ENCODE results near the gene OLFML3. TPM values are rescaled to one million over a fixed set of nuclear protein-coding genes. Genes with fewer than 3 reads are reported as not detected.
"Not testable (repeated sequence)": the region's sequence is repeated elsewhere in the genome, so short reads cannot be mapped to it uniquely, and the experiment has no call there.

OLFML3 gene
- total RNA-seq, 2 donors from 2014 or later: 6.1 to 17.4 TPM

DNA sequence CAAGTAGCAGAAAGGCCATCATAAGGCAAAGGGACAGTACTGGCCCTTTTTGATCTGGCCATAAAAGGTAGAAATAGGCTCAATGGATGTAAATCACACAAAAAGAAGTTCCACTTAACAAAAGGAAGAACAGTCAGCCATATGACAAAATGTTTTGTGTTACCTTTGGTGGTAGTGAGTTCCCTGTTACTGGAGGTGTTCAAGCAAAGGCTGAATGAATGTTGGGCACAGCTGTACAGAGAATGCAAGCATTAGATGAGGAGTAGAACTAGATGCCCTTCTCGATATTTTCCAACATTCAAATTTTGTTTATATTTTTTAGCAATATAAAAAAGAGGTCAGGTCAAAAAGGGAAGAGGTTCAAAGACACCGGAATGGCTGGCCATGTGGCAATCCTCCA lies 20.0 kb downstream of the OLFML3 start:
- DNase-seq: no peak
- Histone ChIP-seq H3K27ac (no peak overlapping the region), H3K9me3 (no peaks in the 10 kb centered on the region), H3K9ac (ENCODE audit: low read depth in 2 of 2, low read length in 2 of 2) (no peak overlapping the region), H3K4me1 (no peaks in the 10 kb centered on the region), H3K27me3 (no peaks in the 10 kb centered on the region), H3K36me3 (no peaks in the 10 kb centered on the region), H3K4me3 (no peak overlapping the region)
- intact Hi-C loops (cut with DNase I): no loop called here
- TF ChIP-seq, protein P1, sequence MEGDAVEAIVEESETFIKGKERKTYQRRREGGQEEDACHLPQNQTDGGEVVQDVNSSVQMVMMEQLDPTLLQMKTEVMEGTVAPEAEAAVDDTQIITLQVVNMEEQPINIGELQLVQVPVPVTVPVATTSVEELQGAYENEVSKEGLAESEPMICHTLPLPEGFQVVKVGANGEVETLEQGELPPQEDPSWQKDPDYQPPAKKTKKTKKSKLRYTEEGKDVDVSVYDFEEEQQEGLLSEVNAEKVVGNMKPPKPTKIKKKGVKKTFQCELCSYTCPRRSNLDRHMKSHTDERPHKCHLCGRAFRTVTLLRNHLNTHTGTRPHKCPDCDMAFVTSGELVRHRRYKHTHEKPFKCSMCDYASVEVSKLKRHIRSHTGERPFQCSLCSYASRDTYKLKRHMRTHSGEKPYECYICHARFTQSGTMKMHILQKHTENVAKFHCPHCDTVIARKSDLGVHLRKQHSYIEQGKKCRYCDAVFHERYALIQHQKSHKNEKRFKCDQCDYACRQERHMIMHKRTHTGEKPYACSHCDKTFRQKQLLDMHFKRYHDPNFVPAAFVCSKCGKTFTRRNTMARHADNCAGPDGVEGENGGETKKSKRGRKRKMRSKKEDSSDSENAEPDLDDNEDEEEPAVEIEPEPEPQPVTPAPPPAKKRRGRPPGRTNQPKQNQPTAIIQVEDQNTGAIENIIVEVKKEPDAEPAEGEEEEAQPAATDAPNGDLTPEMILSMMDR (IDR thresholded peaks at IDR 0.05): no peak

DNA sequence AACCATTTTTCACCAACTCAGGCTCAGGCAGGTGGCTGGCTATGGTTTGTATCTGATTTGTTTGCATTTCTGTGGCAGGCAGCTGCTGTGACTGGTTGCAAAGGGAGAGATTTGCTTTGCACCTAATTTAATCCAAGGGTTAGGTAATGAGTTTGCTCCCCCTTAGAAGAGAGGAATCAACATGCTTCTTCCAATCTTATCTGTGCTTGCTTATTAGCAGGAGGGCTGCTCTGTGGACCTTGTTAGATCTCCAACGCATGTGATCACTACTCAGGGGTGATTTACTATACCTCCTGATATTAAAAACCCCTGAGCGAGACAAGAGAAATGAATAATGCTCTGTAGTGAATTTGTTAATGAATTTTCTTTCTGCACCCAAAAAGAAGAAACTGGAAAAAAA lies 20.5 kb downstream of the OLFML3 start:
- intact Hi-C loops (cut with DNase I): no loop called here
- TF ChIP-seq, protein P1 (IDR thresholded peaks at IDR 0.05): no peak
- no peak overlapping the region for H3K4me3 ChIP-seq
- H3K36me3 ChIP-seq: no peaks in the 10 kb centered on the region
- H3K27me3 ChIP-seq: no peaks in the 10 kb centered on the region
- no peaks in the 10 kb centered on the region for H3K9me3 ChIP-seq
- no peak overlapping the region for H3K9ac ChIP-seq (ENCODE audit: low read depth in 2 of 2, low read length in 2 of 2)
- no peak for DNase-seq
- no peaks in the 10 kb centered on the region for H3K4me1 ChIP-seq
- no peak overlapping the region for H3K27ac ChIP-seq

GRCh38 chr1:114000406-114000805 lies 21.1 kb downstream of the OLFML3 start:
- H3K27ac ChIP-seq: no peak overlapping the region
- H3K27me3 ChIP-seq: no peaks in the 10 kb centered on the region
- no peaks in the 10 kb centered on the region for H3K9me3 ChIP-seq
- TF ChIP-seq, protein P1 (IDR thresholded peaks at IDR 0.05): no peak
- no peaks in the 10 kb centered on the region for H3K36me3 ChIP-seq
- H3K4me3 ChIP-seq: no peak overlapping the region
- intact Hi-C loops (cut with DNase I): no loop called here
- DNase-seq: no peak
- H3K4me1 ChIP-seq: no peaks in the 10 kb centered on the region
- H3K9ac ChIP-seq (ENCODE audit: low read depth in 2 of 2, low read length in 2 of 2): no peak overlapping the region

DNA sequence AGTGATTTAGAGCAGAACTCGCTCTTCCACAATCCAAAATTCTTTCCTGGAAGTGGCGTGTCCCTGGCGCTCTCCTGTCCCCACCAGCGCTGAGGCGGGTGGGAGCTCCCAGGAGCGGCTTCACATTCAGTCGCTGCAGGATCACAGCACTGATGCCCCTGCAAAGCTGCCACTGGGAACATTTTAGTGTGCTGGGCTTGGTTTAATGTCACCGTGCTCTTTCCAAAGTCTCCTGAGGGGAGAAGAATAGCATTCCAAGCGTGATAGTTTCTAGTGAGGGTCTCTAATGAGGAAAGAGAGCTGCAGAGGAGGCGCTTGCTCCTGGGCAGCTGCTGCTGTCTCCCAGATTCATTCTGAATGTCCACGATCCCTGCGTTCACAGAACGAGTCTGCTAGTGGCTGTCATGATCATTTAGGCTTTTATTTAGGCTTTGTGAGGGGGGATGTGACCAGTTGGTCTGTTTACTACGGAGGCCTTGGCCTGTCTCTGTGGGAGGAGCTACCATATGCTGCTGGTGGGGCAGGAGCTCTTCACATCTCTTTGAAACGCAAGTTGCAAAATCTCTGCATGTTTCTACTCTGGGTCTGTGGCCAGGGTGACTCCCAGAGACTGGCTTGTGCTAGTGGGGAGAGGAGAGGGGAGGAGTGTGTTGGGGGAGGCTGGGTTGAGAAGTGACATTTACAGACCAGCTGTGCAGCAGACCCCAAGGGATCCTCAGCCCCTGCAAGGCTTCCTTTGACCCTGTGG lies 23.4 kb downstream of the OLFML3 start:
- H3K36me3 ChIP-seq: no peaks in the 10 kb centered on the region
- TF ChIP-seq, protein P1 (IDR thresholded peaks at IDR 0.05): no peak
- no peaks in the 10 kb centered on the region for H3K9me3 ChIP-seq
- H3K4me1 ChIP-seq: no peaks in the 10 kb centered on the region
- intact Hi-C loops (cut with DNase I): no loop called here
- no peak for DNase-seq
- H3K4me3 ChIP-seq: no peak overlapping the region
- no peak overlapping the region for H3K27ac ChIP-seq
- no peaks in the 10 kb centered on the region for H3K27me3 ChIP-seq
- no peak overlapping the region for H3K9ac ChIP-seq (ENCODE audit: low read depth in 2 of 2, low read length in 2 of 2)

DNA sequence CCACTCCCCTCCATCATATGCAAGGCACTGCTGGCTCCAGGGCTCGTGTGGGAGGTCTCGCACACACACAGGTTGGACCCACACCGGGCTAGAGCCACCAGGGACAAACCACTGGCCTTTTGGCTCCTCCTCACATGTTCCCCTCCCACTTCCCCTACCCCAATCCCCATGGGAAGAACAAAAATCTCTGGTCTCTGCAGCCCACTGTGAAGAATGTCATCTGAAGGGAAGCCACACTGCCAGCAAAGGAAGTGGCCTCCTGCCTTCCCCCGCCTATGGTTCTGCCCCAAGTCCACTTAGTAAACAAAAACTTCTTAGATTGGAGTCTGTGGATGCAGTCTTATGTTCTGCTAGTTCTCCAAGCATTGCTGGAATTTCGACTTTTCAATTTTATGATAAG lies 24.2 kb downstream of the OLFML3 start:
- H3K36me3 ChIP-seq: no peaks in the 10 kb centered on the region
- TF ChIP-seq, protein P1 (IDR thresholded peaks at IDR 0.05): no peak
- H3K9me3 ChIP-seq: no peaks in the 10 kb centered on the region
- no peak overlapping the region for H3K27ac ChIP-seq
- intact Hi-C loops (cut with DNase I): no loop called here
- no peak overlapping the region for H3K9ac ChIP-seq (ENCODE audit: low read depth in 2 of 2, low read length in 2 of 2)
- no peak overlapping the region for H3K4me3 ChIP-seq
- no peaks in the 10 kb centered on the region for H3K4me1 ChIP-seq
- no peak for DNase-seq
- H3K27me3 ChIP-seq: no peaks in the 10 kb centered on the region

DNA sequence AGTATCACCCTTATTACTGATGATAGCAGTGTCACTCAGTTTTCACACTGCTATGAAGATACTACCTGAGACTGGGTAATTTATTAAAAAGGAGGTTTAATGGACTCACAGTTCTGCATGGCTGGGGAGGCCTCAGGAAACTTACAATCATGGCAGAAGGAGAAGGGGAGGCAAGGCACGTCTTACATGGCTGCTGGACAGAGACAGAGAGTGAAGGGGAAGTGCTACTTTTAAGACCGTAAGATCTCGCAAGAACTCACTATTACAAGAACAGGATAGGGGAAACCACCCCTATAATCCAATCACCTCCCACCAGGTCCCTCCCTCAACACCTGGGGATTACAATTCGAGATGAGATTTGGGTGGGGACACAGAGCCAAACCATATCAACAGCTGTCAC lies 27.6 kb downstream of the OLFML3 start:
- intact Hi-C loops (cut with DNase I); H3K4me1 ChIP-seq; H3K4me3 ChIP-seq; H3K9ac ChIP-seq (ENCODE audit: low read depth in 2 of 2, low read length in 2 of 2); H3K36me3 ChIP-seq; H3K9me3 ChIP-seq; H3K27ac ChIP-seq; DNase-seq; H3K27me3 ChIP-seq: not testable (repeated sequence)
